ENCODE results near the gene GAK. TPM values are rescaled to one million over a fixed set of nuclear protein-coding genes. Genes with fewer than 3 reads are reported as not detected.
"Not testable (repeated sequence)": the region's sequence is repeated elsewhere in the genome, so short reads cannot be mapped to it uniquely, and the experiment has no call there.

The GAK gene
- total RNA-seq (2014; rRNA removed; shearing (Covaris generic)) = 49.5 and 73.0 TPM in 2 replicates

- DNase-seq (ENCODE audit: low spot score) = peak; percentile 95
These were observed at the start of gene GAK, which contains the start of gene TMEM175 for GRCh38 chr4:931960-932712. GAK (minus strand) TSS chr4:932316; CDS start chr4:932187, 129 bp downstream. TMEM175 (plus strand) TSS chr4:932460; CDS start chr4:947740, 15,280 bp downstream.

GRCh38 chr4:978957-979701 lies 47.0 kb upstream of the GAK start:
- no peak for DNase-seq (ENCODE audit: low spot score)

GRCh38 chr4:976016-976415 lies 43.9 kb upstream of the GAK start:
- not testable (repeated sequence) for DNase-seq (ENCODE audit: low spot score)

- no peak for DNase-seq (ENCODE audit: low spot score)
These were observed 42.6 kb upstream of the GAK start for GRCh38 chr4:974668-975067.

DNA sequence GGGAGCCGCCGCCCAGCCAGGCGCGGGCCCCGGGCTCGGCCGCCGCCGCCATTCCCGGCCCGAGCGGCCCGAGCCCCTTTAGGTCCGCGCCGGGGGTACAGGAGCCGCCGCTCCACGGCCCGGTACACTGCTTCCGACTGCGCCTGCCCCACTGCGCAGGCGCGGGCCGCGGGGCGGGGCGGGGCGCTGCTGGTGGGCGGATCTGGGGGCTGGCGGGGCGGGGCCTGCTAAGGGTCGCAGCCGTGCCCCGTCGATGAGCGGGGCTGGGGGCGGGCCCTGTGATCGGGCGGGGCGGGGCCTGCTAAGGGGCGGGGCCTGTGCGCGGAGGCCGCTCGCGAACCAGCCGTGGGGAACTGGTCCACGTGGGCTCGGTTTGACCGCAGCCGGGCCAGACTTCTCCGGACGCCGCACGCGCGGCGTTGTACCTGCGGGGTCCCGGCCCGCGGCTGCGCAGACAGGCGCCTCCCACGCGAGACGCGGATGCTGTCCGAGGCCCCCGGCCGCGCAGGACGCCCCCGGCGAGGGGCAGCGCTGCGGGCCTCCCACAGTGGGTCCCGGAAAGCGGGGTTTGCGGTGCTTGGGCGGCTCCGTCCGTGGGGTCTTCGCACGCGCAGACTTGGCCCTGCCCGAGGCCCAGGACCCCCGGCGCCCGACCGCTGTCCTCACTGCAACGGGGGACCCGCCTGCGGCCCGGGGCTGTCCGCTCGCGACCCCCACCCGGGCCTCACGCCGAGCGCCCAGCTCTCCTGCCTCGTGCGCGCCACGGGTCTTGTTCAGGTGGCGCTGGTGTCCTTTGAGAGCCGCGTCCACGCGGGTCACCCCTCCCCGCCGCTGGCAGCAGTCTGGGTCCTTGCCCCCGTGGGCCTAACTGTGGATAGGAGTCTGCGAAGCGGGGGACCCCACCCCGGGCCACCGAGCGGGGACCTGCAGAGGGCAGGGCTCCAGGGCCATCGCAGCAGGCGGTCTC lies 41.6 kb upstream of the GAK start, which contains the start of gene DGKQ:
DGKQ (minus strand) TSS at position 139 of the 967 bp plus-strand sequence; CDS start at position 52, 87 bp downstream.
- DNase-seq (ENCODE audit: low spot score) = peak; percentile 33

DNA sequence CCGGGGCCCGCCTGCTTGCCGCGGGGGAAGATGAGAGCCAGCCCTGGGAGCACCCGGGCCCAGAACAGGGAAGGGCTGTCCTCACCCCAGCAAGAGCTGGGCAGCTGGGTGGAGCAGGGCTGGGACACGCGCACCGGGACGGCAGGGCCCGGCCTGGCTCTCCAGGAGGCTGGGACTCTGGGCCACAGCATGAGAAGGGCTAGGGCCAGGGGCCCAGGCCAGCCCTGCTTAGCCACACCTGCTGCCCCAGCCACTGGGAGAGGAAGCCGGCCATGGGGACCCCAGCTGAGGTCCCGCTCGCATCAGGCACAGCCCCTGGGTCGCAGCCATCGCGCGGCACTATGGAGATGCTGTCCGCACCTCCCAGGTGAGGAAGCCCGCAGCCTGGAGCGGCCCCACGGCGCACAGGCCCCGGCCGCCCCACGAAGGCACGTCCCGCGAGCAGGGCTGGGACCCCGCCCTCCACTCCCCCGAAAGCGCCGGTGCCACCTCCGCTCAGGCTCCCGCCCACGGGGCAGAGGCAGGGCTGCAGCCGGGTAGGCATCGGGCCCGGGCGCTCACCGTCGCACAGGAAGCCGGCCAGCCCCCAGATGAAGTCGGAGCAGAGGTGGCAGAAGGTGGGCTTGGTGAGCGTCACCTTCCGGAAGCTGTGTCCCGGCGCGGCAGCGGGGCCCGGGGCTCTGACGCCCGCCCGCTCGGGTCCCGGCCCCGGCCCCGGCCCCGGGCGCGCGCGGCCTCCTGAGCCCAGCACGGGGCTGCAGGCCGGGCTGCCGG lies 40.7 kb upstream of the GAK start:
- DNase-seq (ENCODE audit: low spot score) = no peak

DNA sequence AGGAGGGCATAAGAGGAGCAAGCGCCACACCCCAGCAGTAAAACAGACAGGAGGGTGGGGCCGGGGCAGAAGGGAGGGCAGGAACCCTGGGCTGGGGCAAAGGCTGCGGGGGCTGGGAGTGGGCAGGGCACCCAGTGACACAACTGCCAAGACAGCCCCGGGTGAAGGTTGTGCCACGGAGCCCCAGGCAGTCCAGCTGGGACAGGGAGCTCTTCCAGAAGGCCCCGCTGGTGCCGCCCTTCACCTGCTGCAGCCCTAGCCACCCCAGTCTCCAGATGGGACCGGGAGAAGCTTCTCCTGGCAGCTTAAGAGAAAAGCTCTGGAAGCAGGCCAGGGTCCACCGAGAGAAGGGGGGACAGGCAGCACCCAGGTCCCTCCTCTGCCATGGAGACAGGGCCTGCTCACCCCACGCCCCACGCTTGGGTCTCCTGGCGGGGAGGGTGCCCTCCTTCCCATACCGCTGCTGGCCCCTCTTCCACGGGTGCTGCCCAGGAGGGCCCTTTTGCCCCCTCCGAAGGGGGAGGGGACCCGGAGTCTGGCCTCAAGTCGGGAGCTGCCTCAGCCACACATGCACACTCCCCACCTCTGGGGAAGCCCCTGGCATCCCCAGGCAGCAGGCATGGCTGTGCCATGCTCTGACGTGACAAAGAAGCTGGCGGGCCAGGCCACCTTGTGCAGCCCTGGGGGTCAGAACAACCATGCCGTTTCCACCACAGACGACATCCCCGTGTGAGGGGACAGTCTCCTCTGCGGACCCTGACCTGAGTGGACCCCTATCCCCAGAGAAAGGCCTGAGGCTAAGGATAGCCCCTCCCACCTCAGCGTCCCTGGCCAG lies 39.8 kb upstream of the GAK start:
- no peak for DNase-seq (ENCODE audit: low spot score)

DNA sequence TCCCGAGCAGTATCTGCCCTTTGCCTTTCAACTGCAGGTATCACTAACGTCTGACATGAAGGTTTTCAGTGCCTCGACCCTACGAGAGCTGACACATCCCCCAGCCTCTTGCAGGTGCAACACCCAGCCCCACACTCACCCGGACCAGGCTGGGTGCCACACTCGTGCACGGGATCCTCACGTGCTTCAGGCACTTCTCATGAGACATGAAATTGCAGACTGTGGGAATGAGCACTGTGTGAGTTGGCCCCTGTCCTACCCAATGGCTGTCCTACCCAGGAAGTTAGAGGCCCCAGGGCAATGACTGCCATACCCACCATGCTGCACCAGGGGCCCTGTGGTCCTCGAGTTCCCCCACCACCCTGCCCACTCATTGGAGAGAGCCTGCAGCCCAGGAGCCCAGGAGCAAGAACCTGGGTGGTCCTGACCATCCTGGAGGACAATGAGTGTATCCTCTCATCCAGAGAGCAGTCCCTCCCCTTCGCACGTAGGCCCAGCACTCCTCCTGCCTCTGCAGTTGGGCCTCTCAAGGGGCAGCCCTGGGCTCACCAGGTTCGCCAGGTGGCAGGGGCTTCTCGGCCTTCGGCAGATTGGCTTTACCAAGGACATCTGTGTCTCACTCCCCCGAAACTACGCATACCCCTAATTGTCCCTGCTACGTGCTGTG lies 38.9 kb upstream of the GAK start:
- DNase-seq (ENCODE audit: low spot score) = no peak

GRCh38 chr4:970046-970745 lies 38.1 kb upstream of the GAK start:
- DNase-seq (ENCODE audit: low spot score) = no peak

DNA sequence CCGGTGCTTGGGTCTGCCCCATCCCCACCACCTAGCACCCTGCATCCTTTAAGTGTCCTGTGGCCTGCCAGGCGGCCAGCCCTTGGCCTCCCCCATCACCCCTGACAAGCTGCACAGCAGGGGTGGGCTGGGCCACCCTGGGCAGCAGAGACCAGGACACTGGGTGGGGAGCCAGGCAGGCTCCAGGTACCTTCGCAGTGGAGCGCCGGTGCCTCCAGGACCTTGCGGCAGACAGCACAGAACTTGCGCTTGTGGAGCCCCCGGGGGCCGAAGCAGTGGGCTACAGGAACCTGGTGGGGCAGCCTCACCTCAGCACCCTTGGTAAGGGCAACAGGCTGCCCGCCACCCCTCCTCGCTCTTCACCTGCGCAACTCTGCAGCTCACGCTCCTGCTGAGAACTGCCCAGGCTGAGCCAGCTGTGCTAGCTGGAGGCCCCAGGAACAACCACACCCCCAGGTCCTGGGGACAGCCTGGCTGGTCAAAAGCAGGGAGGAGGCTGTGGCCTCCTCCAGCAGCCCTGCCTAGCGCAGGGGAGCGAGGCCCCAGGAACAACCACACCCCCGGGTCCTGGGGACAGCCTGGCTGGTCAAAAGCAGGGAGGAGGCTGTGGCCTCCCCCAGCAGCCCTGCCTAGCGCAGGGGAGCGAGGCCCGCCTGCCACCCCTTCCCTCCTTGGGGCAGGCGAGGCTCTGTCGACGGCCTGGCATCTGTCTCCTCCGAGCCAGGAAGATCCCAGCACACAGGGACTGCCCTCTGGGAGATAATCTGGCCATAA lies 36.7 kb upstream of the GAK start:
- no peak for DNase-seq (ENCODE audit: low spot score)

DNA sequence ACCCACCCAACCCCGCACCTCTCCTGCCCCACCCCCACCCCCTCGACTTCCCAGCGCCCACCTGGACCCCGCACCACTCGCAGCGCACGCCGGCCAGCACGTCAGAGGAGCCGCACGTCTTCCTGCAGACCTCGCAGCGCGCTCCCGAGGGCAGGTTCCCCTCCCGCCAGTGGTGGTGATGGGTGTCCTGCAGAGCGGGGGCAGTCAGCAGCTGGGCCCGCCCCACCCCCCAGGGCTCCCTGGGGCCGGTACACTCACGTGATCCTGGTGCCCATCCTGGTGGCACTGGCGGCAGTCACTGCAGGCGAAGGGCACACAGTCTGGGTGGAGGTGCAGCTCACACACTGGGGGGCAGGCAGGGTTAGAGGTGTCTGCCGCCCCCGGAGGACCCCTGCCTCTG lies 36.1 kb upstream of the GAK start:
- DNase-seq (ENCODE audit: low spot score) = no peak

- no peak for DNase-seq (ENCODE audit: low spot score)
These were observed 35.3 kb upstream of the GAK start for GRCh38 chr4:967113-968104.

GRCh38 chr4:966266-967112 lies 34.4 kb upstream of the GAK start:
- no peak for DNase-seq (ENCODE audit: low spot score)

DNA sequence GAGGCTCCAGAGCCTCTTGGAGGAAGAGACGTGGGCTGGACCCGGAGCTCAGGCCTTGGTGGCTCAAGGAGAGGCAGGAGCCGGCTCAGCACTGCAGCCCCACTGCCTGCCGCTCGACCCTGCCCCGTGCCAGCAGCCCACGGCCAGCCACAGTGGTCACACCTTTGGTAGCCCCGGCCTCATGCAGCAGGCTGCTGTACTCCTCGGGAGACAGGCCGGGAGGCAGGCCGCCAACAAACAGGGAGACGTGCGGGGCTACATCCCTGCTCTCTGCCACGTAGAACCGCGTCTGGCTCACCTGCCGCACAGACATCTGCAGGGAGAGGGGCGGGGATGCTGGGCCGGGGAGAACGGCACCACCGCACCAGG lies 33.6 kb upstream of the GAK start:
- no peak for DNase-seq (ENCODE audit: low spot score)

DNA sequence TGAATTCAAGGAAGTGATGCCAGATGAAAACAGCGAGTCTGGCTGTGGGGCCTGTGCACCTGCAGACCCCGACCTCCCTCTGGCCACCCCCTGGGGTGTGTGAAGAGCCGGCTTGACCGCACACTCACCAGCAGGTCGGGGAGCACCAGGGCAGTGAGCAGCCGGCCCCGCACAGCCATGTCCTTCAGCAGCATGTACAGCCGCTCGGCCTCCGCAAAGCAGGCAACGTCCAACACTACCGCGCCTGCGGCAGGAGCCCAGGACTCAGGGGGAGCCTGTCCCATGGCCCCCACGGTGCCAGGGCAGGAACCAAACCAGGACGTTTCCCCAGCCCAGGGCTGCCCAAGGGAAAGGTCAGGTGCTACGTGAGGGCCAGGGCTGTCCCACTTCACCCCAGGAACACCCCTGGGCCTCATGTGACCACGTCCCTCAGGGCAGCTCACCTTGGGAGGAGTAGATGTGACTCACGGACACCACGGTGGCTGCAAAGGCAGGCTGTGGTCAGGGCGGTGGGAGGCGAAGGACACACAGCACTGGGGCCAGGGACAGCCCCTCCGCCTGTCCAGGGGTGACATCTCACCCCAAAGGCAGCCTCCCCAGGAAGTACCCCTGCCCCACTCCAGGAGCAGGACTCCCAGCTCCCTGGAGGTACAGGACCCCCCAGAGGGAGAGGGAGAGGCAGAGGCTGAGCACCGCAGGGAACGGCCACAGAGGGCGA lies 33.1 kb upstream of the GAK start:
- DNase-seq (ENCODE audit: low spot score) = no peak

Data from H4 (cell line).